Measurements from ENCODE around the gene MESD.

The MESD gene

DNA sequence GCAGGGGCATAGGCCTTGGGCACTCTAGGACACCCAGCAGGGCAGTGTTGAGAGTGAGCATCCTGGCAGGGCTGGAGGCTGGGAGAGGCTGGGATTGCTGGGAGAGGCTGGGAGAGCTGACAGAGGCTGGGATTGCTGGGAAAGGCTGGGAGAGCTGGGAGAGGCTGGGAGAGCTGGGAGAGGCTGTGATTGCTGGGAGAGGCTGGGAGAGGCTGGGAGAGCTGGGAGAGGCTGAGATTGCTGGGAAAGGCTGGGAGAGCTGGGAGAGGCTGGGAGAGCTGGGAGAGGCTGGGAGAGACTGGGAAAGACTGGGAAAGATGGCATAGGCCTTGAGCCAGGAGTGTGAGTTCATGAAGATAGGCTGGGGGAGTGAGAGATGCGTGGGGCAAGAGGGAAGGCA is 77.8 kb downstream of the MESD start:
- no peak for DNase-seq (ENCODE audit: low read depth)
- TF ChIP-seq, protein P1, sequence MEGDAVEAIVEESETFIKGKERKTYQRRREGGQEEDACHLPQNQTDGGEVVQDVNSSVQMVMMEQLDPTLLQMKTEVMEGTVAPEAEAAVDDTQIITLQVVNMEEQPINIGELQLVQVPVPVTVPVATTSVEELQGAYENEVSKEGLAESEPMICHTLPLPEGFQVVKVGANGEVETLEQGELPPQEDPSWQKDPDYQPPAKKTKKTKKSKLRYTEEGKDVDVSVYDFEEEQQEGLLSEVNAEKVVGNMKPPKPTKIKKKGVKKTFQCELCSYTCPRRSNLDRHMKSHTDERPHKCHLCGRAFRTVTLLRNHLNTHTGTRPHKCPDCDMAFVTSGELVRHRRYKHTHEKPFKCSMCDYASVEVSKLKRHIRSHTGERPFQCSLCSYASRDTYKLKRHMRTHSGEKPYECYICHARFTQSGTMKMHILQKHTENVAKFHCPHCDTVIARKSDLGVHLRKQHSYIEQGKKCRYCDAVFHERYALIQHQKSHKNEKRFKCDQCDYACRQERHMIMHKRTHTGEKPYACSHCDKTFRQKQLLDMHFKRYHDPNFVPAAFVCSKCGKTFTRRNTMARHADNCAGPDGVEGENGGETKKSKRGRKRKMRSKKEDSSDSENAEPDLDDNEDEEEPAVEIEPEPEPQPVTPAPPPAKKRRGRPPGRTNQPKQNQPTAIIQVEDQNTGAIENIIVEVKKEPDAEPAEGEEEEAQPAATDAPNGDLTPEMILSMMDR (conservative IDR thresholded peaks at IDR 0.05; ENCODE audit: low read depth, low read length) = no peak
- H3K4me3 ChIP-seq (ENCODE audit: low read length) = no peak overlapping the region

DNA sequence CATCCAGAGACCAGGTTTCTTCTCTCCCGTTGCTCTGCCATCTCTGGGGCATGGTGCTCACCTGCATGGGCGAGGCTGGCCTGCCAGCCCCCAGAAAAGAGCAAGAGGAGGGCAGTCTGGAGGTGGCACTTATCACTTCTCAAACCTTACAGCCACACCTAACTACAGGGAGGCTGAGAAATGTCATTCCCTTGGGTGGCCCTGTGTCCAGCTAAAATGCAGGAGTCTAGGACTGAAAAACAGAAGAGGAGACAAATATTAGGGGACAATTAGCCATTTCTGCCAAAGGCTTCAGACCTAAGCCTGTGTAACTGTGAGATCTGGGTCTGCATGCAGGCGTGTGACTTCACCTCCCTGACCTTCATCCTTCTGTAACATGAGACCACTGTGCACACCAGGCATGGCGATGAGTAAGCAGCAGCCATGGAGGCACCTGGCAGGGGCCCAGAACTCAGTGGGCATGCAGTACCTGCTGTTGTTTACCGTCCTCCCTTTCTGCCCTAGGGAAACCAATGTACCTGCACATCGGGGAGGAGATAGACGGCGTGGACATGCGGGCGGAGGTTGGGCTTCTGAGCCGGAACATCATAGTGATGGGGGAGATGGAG is 83.4 kb downstream of the MESD start:
- TF ChIP-seq, protein P1 (conservative IDR thresholded peaks at IDR 0.05; ENCODE audit: low read depth, low read length) = no peak
- peak; percentile 42 for DNase-seq (ENCODE audit: low read depth)
- H3K4me3 ChIP-seq (ENCODE audit: low read length) = no peak overlapping the region

DNA sequence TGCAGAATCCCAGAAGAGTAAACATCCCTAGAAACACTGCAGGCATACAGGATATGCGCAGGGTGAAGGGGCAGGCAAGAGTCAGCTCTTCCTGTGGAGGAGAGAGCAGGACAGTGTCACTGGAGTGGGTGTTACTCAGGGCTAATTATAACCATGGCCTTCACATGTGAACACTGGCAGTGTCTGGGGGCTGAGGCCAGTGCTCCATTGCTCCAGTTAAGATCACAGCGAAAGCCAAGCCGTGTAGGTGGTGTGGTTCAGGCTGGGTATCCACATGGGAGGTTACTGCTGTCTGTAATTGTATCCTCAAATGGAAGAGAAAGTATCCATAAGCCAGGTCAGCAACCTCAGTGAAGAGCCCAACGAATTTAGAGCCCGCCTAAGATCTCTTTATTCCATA is 84.6 kb downstream of the MESD start:
- DNase-seq (ENCODE audit: low read depth) = no peak
- TF ChIP-seq, protein P1 (conservative IDR thresholded peaks at IDR 0.05; ENCODE audit: low read depth, low read length) = no peak
- no peak overlapping the region for H3K4me3 ChIP-seq (ENCODE audit: low read length)

DNA sequence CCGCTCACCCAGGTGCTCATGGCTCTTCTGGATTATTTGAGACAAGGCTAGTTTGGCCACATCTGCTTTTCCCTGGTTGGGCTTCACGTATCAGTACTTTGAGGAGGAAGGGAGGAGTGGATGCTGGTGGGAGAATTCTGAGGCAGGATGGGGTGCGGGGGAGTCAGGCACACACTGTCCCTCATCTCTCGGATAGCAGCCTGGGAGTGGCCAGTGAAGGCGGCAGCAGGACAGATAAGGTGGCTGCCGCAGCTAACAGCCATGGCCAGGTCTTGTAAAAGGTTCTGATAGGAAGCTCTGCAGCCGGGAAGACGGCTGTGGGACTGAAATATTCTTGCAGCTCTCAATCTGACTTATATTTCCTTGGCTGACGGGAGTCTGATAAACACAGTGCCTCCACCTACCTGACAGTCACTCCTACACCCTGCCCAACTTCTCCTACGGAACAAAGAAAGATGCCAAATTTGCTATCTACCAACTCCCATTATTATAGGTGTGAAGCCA is 87.3 kb downstream of the MESD start:
- TF ChIP-seq, protein P1 (conservative IDR thresholded peaks at IDR 0.05; ENCODE audit: low read depth, low read length) = no peak

DNA sequence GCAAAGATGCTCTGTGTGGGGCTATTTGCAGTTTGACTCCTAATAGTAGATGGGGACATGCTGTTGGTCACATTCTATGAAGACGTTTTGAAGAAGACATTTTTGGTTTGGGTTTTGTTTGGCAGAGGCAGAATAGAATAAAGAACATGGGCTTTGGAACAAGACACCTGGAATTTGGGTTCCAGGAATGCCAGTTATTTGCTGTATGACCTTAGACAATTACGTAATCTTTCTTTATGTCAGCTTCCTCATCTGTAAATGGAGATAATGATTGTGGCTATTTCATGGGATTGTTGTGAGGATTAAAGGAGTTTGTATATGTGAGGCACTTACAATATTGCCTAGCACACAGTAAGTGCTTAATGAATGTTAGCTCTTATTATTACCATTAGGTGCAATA is 91.6 kb downstream of the MESD start:
- TF ChIP-seq, protein P1 (conservative IDR thresholded peaks at IDR 0.05; ENCODE audit: low read depth, low read length) = no peak
- no peak for DNase-seq (ENCODE audit: low read depth)
- no peak overlapping the region for H3K4me3 ChIP-seq (ENCODE audit: low read length)

More for the DNA sequence above, 87.3 kb downstream of the MESD start:
- DNase-seq (ENCODE audit: low read depth) = no peak
- H3K4me3 ChIP-seq (ENCODE audit: low read length) = no peak overlapping the region

Data from retinal pigment epithelial cell (primary cell).